Endothelial cell of umbilical vein (primary cell): Measurements from ENCODE around the gene GUCY2D. TPM values are rescaled to one million over a fixed set of nuclear protein-coding genes. Genes with fewer than 3 reads are reported as not detected.

Source experiments
- BruUV-seq: library from RNA; stranded (reverse); fragments of 400-500 nt; replicated peaks from 2 replicates; lab custom pipeline; 2021; lab: Mats Ljungman, UMichigan
- CTCF ChIA-PET: fragments of 300-600, 350-600 bp; sonication (Branson Sonifier 250); formaldehyde crosslinking; loops from one replicate; lab custom pipeline; 2021; ENCODE audit warnings: antibody characterized with exemption, inconsistent platforms; lab: Charles Lee
- POLR2A ChIA-PET: fragments of 300-600, 350-600 bp; sonication (Branson Sonifier 250); formaldehyde crosslinking; loops from one replicate; lab custom pipeline; 2021; ENCODE audit warnings: antibody characterized with exemption, inconsistent platforms; lab: Charles Lee
- DNase-seq: peaks from one replicate; pipeline ENCODE4 v3.0.0-alpha.2; 2011; ENCODE audit warnings: low read depth, low spot score
- FAIRE-seq: peaks from 2 replicates; lab custom pipeline; 2011; peaks lifted over from hg19 to GRCh38; lab: Jason Lieb, UNC
- H2AFZ ChIP-seq: 2 replicates; pipeline ENCODE4 v1.6.0; 2012; ENCODE audit warnings: low read depth, low read length, control low read depth, inconsistent platforms
- H3K27ac ChIP-seq: 2 replicates; pipeline ENCODE4 v1.5.1; 2011; ENCODE audit warnings: low read depth, mild to moderate bottlenecking, control low read depth, low read length, moderate library complexity; ENCODE audit not compliant: insufficient read depth
- H3K27me3 ChIP-seq, 2 experiments: 2 replicates each; pipeline versions ENCODE4 v1.6.0 to v1.6.1; 2011; ENCODE audit warnings: low read length in 2 of 2, mixed read lengths in 1 of 2; ENCODE audit not compliant: control insufficient read depth in 2 of 2, insufficient read depth in 2 of 2
- H3K36me3 ChIP-seq, 2 experiments: 2 replicates in 1 of 2; 3 replicates in 1 of 2; pipeline ENCODE4 v1.5.1; 2011; ENCODE audit warnings: low read length in 2 of 2, mild to moderate bottlenecking in 1 of 2, moderate library complexity in 1 of 2; ENCODE audit not compliant: control insufficient read depth in 2 of 2, insufficient read depth in 2 of 2; ENCODE audit errors: extremely low read depth in 1 of 2
- H3K4me1 ChIP-seq: 3 replicates; pipeline ENCODE4 v1.5.1; 2011; ENCODE audit warnings: mild to moderate bottlenecking, low read length; ENCODE audit not compliant: control insufficient read depth, insufficient read depth; ENCODE audit errors: extremely low read depth
- H3K4me2 ChIP-seq: 2 replicates; pipeline ENCODE4 v1.6.1; 2011; ENCODE audit warnings: low read length, control low read depth, mixed read lengths; ENCODE audit not compliant: insufficient read depth
- H3K4me3 ChIP-seq, 3 experiments: fragments of 200-600 bp in 1 of 3; sonication (generic), shearing (Covaris generic) in 1 of 3; replicated peaks in 1 of 3; 2 replicates each; pipeline ENCODE4 v1.5.1; 2011 to 2016; ENCODE audit warnings: control low read depth in 3 of 3, low read length in 3 of 3, mild to moderate bottlenecking in 2 of 3, inconsistent platforms in 1 of 3, low read depth in 1 of 3, moderate library complexity in 1 of 3; ENCODE audit not compliant: insufficient read depth in 1 of 3
- H3K79me2 ChIP-seq: 2 replicates; pipeline ENCODE4 v1.6.0; 2012; ENCODE audit warnings: low read length, inconsistent platforms; ENCODE audit not compliant: control insufficient read depth, insufficient read depth
- H3K9ac ChIP-seq: replicated peaks from 2 replicates; pipeline ENCODE3; 2011; ENCODE audit warnings: low read length, control low read depth; ENCODE audit not compliant: insufficient read depth; ENCODE audit errors: extremely low read depth
- H3K9me1 ChIP-seq: replicated peaks from 3 replicates; pipeline ENCODE4 v1.6.0; 2011; ENCODE audit warnings: mild to moderate bottlenecking, low read length; ENCODE audit not compliant: control insufficient read depth, insufficient read depth; ENCODE audit errors: extremely low read depth
- H3K9me3 ChIP-seq: replicated peaks from 2 replicates; pipeline ENCODE4 v1.5.1; 2012; ENCODE audit warnings: low read length, inconsistent platforms; ENCODE audit not compliant: control insufficient read depth, insufficient read depth
- H4K20me1 ChIP-seq: replicated peaks from 2 replicates; pipeline ENCODE3; 2011; ENCODE audit warnings: mild to moderate bottlenecking, low read length; ENCODE audit not compliant: control insufficient read depth, insufficient read depth; ENCODE audit errors: extremely low read depth
- CTCF ChIP-seq, 2 donors: IDR thresholded peaks; 1 replicate in 1 of 2; 2 replicates in 1 of 2; pipeline ENCODE4 v1.5.1; 2011; ENCODE audit warnings: low read length in 2 of 2, mild to moderate bottlenecking in 2 of 2, moderate library complexity in 2 of 2, control low read depth in 1 of 2, inconsistent platforms in 1 of 2, low read depth in 1 of 2; ENCODE audit not compliant: insufficient read depth in 1 of 2; ENCODE audit errors: extremely low read depth in 1 of 2
- EZH2 ChIP-seq: IDR thresholded peaks from 2 replicates; pipeline ENCODE4 v1.6.1; 2012; ENCODE audit warnings: borderline replicate concordance, low read depth, mild to moderate bottlenecking, moderate library complexity, low read length, inconsistent platforms; ENCODE audit not compliant: severe bottlenecking
- FOS ChIP-seq: IDR thresholded peaks from 2 replicates; pipeline ENCODE4 v1.6.1; 2011; ENCODE audit warnings: mild to moderate bottlenecking, low read length, moderate library complexity, borderline replicate concordance; ENCODE audit not compliant: insufficient read depth
- JUN ChIP-seq: IDR thresholded peaks from 2 replicates; pipeline ENCODE4 v1.6.1; 2011; ENCODE audit warnings: borderline replicate concordance, low read depth; ENCODE audit not compliant: insufficient read length, insufficient read depth
- MAX ChIP-seq: IDR thresholded peaks from 2 replicates; pipeline ENCODE4 v1.6.1; 2011; ENCODE audit not compliant: insufficient read depth, insufficient read length
- MYC ChIP-seq: IDR thresholded peaks from one replicate; pipeline ENCODE4 v1.6.1; 2011; ENCODE audit warnings: mild to moderate bottlenecking, low read depth, low read length
- dilution Hi-C: fragments of 300-500 bp; cut with MboI; formaldehyde crosslinking; loops from one replicate; pipeline ENCODE4 v1.15.0; 2019; ENCODE audit warnings: low sequenced_read_pairs; ENCODE audit not compliant: extremely low pct_ligation_motif_present
- intact Hi-C: fragments of 100-400 bp; cut with micrococcal nuclease; formaldehyde crosslinking; loops from one replicate; pipeline ENCODE4 v1.10.0; 2022
- polyA plus RNA-seq, 4 experiments: library from polyadenylated mRNA; depleted of rRNA in 3 of 4; stranded (reverse) in 3 of 4; unstranded in 1 of 4; fragments of >200 nt; gene quantifications; 2 replicates each; pipeline versions ENCODE4 v1.2.1 to v1.2.3, GENCODE V29; 2011 to 2012; ENCODE audit warnings: missing spikeins in 1 of 4
- total RNA-seq: library from RNA; stranded (reverse); gene quantifications from 2 replicates; pipeline ENCODE4 v1.2.3, GENCODE V29; 2021

The GUCY2D gene
- total and polyA plus RNA-seq, 2 donors (not counting 3 experiments of a cell fraction or from before 2014, with no cell fraction given): not detected

DNA sequence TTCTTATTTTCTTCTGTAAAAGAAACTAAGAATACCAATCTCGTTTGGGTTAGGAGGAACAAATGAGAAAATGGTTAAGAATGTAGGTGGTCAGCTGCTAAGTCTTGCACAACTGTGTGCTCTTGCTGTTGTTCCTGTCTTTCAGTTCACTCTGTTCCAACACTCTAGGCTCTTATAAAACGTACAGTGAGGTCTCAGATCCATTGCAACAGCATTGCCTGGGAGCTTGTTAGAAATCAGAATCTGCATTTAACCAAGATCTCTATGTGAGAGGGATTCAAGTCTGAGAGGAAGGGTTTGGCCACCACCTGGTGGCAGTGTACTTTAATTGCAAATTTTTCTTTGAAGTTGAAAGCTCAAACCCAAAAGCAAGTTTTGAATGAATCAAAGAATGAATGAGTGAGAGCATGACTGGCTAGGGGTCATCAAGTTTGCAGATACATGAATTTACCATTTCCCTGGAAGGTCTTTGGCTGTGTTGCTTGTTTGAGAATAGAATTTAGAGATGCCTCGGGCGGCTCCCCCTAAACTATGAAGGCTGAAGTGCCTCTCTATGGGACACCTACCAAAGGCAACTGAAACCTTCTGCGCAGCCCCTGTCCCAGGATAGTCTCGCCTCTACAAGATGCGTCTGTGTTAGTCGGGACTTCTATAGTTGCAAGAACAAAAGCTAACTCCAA lies 39.0 kb downstream of the GUCY2D start:
- H3K4me2 ChIP-seq: no peak overlapping the region
- H3K27ac ChIP-seq: no peak overlapping the region
- H3K4me1 ChIP-seq: no peaks in the 10 kb centered on the region
- ChIA-PET CTCF (interaction anchor here (0.6 to 3.8 kb wide), 49 partner anchors 10 to 699 kb away, joined by 3 to 48 read pairs (median 5); partner anchors contain the start of genes CNTROB, DNAH2, GUCY2D and RNF227), POLR2A (interaction anchor here (0.6 kb wide), 1 partner anchor 129 kb away, joined by 8 read pairs; no protein-coding TSS in a partner anchor)
- H4K20me1 ChIP-seq: no peaks in the 10 kb centered on the region
- BruUV-seq: no TSS peak
- no peak overlapping the region for H3K4me3 ChIP-seq
- dilution Hi-C loops: no loop called here
- intact Hi-C loops: loop anchor here (1.0 kb wide), 2 partner anchors 128 to 298 kb away; no protein-coding TSS in a partner anchor
- peak; percentile 66 for DNase-seq
- H3K9ac ChIP-seq: no peak overlapping the region
- no peak overlapping the region for H2AFZ ChIP-seq
- TF ChIP-seq JUN (no peak), MAX (no peak), FOS (no peak), EZH2 (no peak), CTCF (IDR thresholded peaks at IDR 0.05; ENCODE audit: extremely low read depth in 1 of 2, insufficient read depth in 1 of 2, low read depth in 1 of 2, low read length in 2 of 2) (peak; percentile 39 to 48), MYC (no peak)
- H3K9me3 ChIP-seq: no peaks in the 10 kb centered on the region
- FAIRE-seq: peak; percentile 77
- peaks cover 9 to 14% of the 10 kb centered on the region in 2 experiments for H3K27me3 ChIP-seq
- no peaks in the 10 kb centered on the region for H3K79me2 ChIP-seq
- no peaks in the 10 kb centered on the region for H3K36me3 ChIP-seq
- no peaks in the 10 kb centered on the region for H3K9me1 ChIP-seq
